ENCODE measurements around the gene E2F3.

DNA sequence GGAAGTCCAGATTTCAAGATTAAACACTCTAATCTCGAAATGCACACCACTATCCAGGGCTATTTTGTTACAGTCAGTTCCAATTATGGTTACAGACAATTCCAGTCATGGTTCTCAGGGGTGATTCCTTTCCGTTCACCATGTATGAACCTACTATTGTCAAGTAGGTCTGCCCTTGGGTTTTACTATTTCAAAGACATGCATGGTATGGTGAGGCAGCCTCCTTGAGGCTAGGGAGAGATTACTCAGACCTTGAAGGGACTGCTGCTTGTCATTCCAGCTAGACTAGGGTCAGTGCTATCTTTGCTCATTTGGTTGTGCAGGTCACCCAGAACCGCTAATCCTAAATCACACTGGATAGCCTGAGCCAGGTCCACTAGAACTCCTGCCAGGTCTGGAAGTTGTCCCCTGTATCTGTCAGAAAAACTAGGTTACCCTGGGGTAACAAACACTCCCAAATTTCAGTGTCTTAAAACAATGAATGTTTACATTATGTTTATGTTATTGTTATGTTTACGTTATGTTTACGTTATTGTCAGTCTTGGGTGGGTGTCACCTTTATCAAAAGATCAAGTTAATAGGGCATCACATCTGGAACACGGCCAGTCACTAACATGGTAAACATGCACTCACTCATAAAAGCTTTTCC, 41.1 kb upstream of the E2F3 start:
- TF ChIP-seq, protein P1, sequence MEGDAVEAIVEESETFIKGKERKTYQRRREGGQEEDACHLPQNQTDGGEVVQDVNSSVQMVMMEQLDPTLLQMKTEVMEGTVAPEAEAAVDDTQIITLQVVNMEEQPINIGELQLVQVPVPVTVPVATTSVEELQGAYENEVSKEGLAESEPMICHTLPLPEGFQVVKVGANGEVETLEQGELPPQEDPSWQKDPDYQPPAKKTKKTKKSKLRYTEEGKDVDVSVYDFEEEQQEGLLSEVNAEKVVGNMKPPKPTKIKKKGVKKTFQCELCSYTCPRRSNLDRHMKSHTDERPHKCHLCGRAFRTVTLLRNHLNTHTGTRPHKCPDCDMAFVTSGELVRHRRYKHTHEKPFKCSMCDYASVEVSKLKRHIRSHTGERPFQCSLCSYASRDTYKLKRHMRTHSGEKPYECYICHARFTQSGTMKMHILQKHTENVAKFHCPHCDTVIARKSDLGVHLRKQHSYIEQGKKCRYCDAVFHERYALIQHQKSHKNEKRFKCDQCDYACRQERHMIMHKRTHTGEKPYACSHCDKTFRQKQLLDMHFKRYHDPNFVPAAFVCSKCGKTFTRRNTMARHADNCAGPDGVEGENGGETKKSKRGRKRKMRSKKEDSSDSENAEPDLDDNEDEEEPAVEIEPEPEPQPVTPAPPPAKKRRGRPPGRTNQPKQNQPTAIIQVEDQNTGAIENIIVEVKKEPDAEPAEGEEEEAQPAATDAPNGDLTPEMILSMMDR (tag by site-specific recombination; IDR thresholded peaks at IDR 0.05), result no peak
- TF ChIP-seq, protein P2, sequence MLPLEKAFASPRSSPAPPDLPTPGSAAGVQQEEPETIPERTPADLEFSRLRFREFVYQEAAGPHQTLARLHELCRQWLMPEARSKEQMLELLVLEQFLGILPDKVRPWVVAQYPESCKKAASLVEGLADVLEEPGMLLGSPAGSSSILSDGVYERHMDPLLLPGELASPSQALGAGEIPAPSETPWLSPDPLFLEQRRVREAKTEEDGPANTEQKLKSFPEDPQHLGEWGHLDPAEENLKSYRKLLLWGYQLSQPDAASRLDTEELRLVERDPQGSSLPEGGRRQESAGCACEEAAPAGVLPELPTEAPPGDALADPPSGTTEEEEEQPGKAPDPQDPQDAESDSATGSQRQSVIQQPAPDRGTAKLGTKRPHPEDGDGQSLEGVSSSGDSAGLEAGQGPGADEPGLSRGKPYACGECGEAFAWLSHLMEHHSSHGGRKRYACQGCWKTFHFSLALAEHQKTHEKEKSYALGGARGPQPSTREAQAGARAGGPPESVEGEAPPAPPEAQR (tag by site-specific recombination; IDR thresholded peaks at IDR 0.05), result no peak
- TF ChIP-seq MYNN (tag by site-specific recombination; IDR thresholded peaks at IDR 0.05; ENCODE audit: borderline replicate concordance) (no peak), RBAK (tag by site-specific recombination; IDR thresholded peaks at IDR 0.05) (no peak), ZNF792 (tag by site-specific recombination; IDR thresholded peaks at IDR 0.05) (no peak), ZNF23 (tag by site-specific recombination; IDR thresholded peaks at IDR 0.05; ENCODE audit: borderline replicate concordance) (no peak), ZNF48 (tag by site-specific recombination; IDR thresholded peaks at IDR 0.05) (no peak), ZNF416 (tag by site-specific recombination; IDR thresholded peaks at IDR 0.05) (no peak), ZBTB20 (tag by site-specific recombination; IDR thresholded peaks at IDR 0.05) (no peak), TCF7L2 (IDR thresholded peaks at IDR 0.05; ENCODE audit: borderline replicate concordance, low read depth, low read length) (no peak), ZNF24 (tag by site-specific recombination; IDR thresholded peaks at IDR 0.05) (no peak), ZNF324 (tag by site-specific recombination; IDR thresholded peaks at IDR 0.05) (no peak)
